NCI-H2171 (cell line): ENCODE measurements around the gene KLHDC9.
"Not testable (repeated sequence)": the region's sequence is repeated elsewhere in the genome, so short reads cannot be mapped to it uniquely, and the experiment has no call there.

ENCODE experiments used
- DNase-seq: peaks from one replicate; lab custom pipeline; 2025; lab: John Stamatoyannopoulos, UW

KLHDC9 gene

GRCh38 chr1:161096530-161096929, 1.6 kb upstream of the KLHDC9 start:
- DNase-seq, result no peak

GRCh38 chr1:161099090-161099802, 1.1 kb downstream of the KLHDC9 start:
- DNase-seq, result no peak

- DNase-seq, result no peak
These were observed 2.4 kb downstream of the KLHDC9 start for GRCh38 chr1:161100556-161100955.

- no peak for DNase-seq
These were observed 8.3 kb downstream of the KLHDC9 start for GRCh38 chr1:161106431-161106830.

- no peak for DNase-seq
These were observed 13.0 kb downstream of the KLHDC9 start for GRCh38 chr1:161111117-161111516.

GRCh38 chr1:161111527-161111926, 13.4 kb downstream of the KLHDC9 start:
- no peak for DNase-seq

DNA sequence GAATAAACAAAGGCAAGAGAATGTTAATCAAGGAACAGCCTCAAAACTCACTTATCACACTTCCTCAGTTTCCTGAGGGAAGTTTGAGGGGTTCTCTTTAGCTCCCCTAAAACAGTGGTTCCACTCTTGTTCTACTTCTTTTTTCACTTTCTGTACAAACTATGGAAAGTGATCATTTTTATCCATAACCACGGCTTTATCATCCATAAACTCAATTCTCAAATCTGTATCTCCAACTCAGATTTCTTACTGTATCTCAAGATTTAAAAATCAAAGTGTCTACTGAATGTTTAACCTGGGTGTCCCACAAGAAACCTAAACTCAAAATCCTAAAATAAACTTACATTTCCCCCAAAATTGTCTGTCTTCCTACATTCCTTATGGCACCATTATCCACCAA, 15.8 kb downstream of the KLHDC9 start:
- no peak for DNase-seq

DNA sequence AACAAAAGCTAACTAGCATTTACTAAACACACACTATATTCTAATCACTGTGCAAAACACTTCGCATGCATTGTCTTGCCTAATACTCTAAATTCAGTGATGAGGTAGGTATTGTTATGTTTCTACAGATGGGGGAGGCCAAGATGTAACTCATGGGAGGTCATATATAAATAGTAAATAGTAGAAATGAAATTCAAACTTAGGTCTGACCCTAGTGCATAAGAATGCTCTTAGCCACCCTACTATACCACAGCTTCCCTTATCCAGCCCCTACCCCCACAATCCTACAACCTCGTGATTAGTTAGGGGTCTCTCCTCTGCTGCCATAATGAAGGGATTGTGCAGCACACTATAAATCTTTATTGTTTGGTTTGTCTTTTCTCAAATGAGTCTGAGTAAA, 16.4 kb downstream of the KLHDC9 start:
- no peak for DNase-seq

- DNase-seq, result no peak
These were observed 17.1 kb downstream of the KLHDC9 start for GRCh38 chr1:161115132-161115711.

GRCh38 chr1:161115961-161116360, 17.8 kb downstream of the KLHDC9 start:
- not testable (repeated sequence) for DNase-seq

GRCh38 chr1:161117759-161118581, 19.8 kb downstream of the KLHDC9 start, which contains the start of the genes NIT1 and PFDN2:
TSS of gene NIT1 (plus strand) at chr1:161118105. CDS start at chr1:161118177, 72 bp downstream.
TSS of gene PFDN2 (minus strand) at chr1:161118037. CDS start at chr1:161118026, 11 bp downstream.
- peak; percentile 77 for DNase-seq

DNA sequence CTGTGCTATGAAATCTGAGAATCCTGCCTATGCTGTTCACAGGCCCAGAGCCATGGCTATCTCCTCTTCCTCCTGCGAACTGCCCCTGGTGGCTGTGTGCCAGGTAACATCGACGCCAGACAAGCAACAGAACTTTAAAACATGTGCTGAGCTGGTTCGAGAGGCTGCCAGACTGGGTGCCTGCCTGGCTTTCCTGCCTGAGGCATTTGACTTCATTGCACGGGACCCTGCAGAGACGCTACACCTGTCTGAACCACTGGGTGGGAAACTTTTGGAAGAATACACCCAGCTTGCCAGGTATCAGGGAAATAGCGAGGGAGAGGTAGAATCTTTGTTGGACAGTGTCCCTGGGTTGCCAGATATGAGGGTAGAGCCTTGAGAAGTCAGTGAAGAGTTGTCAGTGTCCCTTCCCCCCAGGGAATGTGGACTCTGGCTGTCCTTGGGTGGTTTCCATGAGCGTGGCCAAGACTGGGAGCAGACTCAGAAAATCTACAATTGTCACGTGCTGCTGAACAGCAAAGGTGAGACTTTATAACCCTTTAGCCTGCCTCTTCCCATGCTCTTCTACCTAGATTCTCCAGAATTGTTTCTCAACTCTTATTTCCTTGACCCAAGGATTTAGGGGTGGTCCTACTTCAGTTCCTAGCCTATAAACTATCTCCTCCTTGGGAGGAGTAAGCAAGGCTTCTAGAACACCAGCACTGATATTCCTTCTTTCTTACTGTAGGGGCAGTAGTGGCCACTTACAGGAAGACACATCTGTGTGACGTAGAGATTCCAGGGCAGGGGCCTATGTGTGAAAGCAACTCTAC, 21.1 kb downstream of the KLHDC9 start:
- no peak for DNase-seq

DNA sequence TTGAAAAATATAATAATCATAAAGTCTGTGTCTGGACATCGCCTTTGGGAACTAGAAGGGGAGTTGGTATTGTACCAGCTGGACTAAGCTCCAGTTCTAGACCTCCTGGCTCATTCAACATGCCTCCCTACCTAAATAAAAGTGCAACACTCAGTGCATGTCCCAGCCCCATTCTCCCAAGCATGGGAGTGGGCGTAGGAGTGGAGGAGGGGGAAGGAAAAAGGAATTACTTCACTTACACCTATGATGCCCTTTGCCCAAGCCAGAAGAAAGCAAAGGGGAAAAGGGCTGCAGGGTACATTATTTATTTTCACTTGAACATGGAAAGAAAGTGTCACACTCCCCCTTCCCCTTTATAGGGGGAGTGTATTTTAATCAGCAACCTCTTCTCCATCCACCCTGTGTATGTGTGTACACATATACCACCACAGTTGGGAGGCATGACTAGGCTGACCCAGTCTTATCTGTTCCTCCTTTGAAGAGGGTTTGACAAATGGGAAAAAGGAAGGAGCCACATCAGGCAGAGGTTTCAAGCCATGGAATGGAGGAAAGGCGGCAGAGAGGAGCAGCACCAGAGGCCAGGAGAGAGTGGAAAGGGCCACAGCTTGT, 23.0 kb downstream of the KLHDC9 start:
- DNase-seq, result no peak

GRCh38 chr1:161121834-161122233, 23.7 kb downstream of the KLHDC9 start:
- DNase-seq, result no peak

GRCh38 chr1:161122967-161123366, 24.8 kb downstream of the KLHDC9 start:
- no peak for DNase-seq

- no peak for DNase-seq
These were observed 29.5 kb downstream of the KLHDC9 start for GRCh38 chr1:161127649-161128048.

- no peak for DNase-seq
These were observed 30.6 kb downstream of the KLHDC9 start for GRCh38 chr1:161128591-161129420.

DNA sequence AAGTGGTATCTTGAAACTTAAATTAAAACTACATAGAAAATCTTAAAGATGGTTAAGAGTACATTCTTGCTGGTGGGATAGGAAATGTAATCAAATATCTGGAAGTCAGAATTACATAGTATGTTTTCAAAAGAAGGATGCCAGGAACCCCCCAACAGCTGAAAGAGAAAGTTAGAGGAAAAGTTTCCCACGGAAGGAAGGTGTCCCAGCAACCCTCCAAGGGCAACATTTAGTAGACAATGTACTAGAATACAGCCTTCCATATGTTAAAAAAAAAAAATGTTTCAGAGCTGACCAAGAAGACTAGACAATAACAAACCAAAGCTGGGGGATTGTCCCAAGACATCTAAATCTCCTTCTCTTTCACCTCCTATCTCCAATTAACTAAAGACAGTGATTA, 32.1 kb downstream of the KLHDC9 start:
- DNase-seq, result no peak

GRCh38 chr1:161131523-161132409, 33.6 kb downstream of the KLHDC9 start:
- no peak for DNase-seq
